Ovary (tissue), 3 donors: ENCODE data around the gene ZNF229.

Experiments
- EP300 ChIP-seq: sonication (generic); formaldehyde crosslinking; IDR thresholded peaks from one replicate; pipeline ENCODE4 v1.6.1; 2017; ENCODE audit warnings: antibody characterized with exemption
- POLR2A ChIP-seq: fragments of 450-650 bp; IDR thresholded peaks from one replicate; pipeline ENCODE4 v1.6.1; 2017; ENCODE audit warnings: antibody characterized with exemption, mild to moderate bottlenecking, moderate library complexity
- TF ChIP-seq, protein P1 (sequence below), 3 donors: fragments of 450-650 bp in 2 of 3; fragments of 200-600 bp in 1 of 3; IDR thresholded peaks; one replicate each; pipeline versions ENCODE4 v1.5.1 to v1.8.0; 2016 to 2022; ENCODE audit warnings: antibody characterized with exemption in 3 of 3, mild to moderate bottlenecking in 1 of 3
- donor health status: DM: no; HTN: no; CAD: no.

DNA sequence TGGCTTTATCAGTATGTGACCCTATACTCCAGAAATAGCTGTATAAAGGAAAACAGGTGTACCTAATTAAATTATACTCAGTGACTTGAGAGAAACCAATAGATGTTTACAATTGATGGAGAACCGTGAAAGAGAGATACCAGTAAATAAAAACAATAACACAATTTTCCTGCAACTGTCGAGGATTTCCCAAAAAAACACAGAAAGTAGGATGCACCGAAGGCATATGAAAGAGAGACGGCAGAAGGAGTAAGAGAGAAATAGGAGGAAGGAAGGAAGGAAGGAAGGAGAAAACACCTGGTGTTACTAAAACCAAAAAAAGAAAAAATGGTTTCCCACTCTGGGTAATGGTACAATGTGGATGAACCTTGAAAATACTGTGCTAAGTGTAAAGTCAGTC is 6.8 kb upstream of the ZNF229 start:
- TF ChIP-seq, protein P1, sequence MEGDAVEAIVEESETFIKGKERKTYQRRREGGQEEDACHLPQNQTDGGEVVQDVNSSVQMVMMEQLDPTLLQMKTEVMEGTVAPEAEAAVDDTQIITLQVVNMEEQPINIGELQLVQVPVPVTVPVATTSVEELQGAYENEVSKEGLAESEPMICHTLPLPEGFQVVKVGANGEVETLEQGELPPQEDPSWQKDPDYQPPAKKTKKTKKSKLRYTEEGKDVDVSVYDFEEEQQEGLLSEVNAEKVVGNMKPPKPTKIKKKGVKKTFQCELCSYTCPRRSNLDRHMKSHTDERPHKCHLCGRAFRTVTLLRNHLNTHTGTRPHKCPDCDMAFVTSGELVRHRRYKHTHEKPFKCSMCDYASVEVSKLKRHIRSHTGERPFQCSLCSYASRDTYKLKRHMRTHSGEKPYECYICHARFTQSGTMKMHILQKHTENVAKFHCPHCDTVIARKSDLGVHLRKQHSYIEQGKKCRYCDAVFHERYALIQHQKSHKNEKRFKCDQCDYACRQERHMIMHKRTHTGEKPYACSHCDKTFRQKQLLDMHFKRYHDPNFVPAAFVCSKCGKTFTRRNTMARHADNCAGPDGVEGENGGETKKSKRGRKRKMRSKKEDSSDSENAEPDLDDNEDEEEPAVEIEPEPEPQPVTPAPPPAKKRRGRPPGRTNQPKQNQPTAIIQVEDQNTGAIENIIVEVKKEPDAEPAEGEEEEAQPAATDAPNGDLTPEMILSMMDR (IDR thresholded peaks at IDR 0.05): no peak
- TF ChIP-seq EP300 (no peak), POLR2A (no peak)
